ENCODE measurements around the gene LRRC55.

The LRRC55 gene

GRCh38 chr11:57217053-57217452 is 35.3 kb downstream of the LRRC55 start:
- TF ChIP-seq CTCF (IDR thresholded peaks at IDR 0.05; ENCODE audit: low read depth, low read length), result no peak
- H3K4me3 ChIP-seq (ENCODE audit: low read depth, low read length), result no peak overlapping the region
- peaks cover 7% of the 10 kb centered on the region; the same call in 1 of the 2 replicates for H3K4me1 ChIP-seq
- H3K9me3 ChIP-seq, result no peaks in the 10 kb centered on the region
- no peaks in the 10 kb centered on the region for H3K36me3 ChIP-seq
- H3K27me3 ChIP-seq, result no peaks in the 10 kb centered on the region
- DNase-seq, result no peak

GRCh38 chr11:57219021-57219627 is 37.4 kb downstream of the LRRC55 start:
- no peaks in the 10 kb centered on the region for H3K36me3 ChIP-seq
- no peaks in the 10 kb centered on the region for H3K27me3 ChIP-seq
- H3K4me1 ChIP-seq, result peaks cover 7% of the 10 kb centered on the region; the same call in 1 of the 2 replicates
- TF ChIP-seq CTCF (IDR thresholded peaks at IDR 0.05; ENCODE audit: low read depth, low read length), result no peak
- DNase-seq, result peak; percentile 27
- H3K9me3 ChIP-seq, result no peaks in the 10 kb centered on the region
- H3K4me3 ChIP-seq (ENCODE audit: low read depth, low read length), result no peak overlapping the region

GRCh38 chr11:57222239-57222638 is 40.5 kb downstream of the LRRC55 start:
- Histone ChIP-seq H3K27me3 (no peaks in the 10 kb centered on the region), H3K4me3 (ENCODE audit: low read depth, low read length) (no peak overlapping the region), H3K9me3 (no peaks in the 10 kb centered on the region), H3K4me1 (peaks cover 7% of the 10 kb centered on the region; the same call in 1 of the 2 replicates), H3K36me3 (no peaks in the 10 kb centered on the region)
- no peak for DNase-seq
- TF ChIP-seq CTCF (IDR thresholded peaks at IDR 0.05; ENCODE audit: low read depth, low read length), result no peak

GRCh38 chr11:57223601-57224000 is 41.8 kb downstream of the LRRC55 start:
- TF ChIP-seq CTCF (IDR thresholded peaks at IDR 0.05; ENCODE audit: low read depth, low read length), result no peak
- peaks cover 7% of the 10 kb centered on the region; the same call in 1 of the 2 replicates for H3K4me1 ChIP-seq
- no peaks in the 10 kb centered on the region for H3K9me3 ChIP-seq
- H3K4me3 ChIP-seq (ENCODE audit: low read depth, low read length), result no peak overlapping the region
- DNase-seq, result no peak
- H3K27me3 ChIP-seq, result no peaks in the 10 kb centered on the region
- H3K36me3 ChIP-seq, result no peaks in the 10 kb centered on the region

- no peak for TF ChIP-seq CTCF (IDR thresholded peaks at IDR 0.05; ENCODE audit: low read depth, low read length)
- Histone ChIP-seq H3K4me3 (ENCODE audit: low read depth, low read length) (no peak overlapping the region), H3K4me1 (peaks cover 4% of the 10 kb centered on the region; the same call in 1 of the 2 replicates), H3K9me3 (no peaks in the 10 kb centered on the region), H3K27me3 (no peaks in the 10 kb centered on the region), H3K36me3 (no peaks in the 10 kb centered on the region)
- no peak for DNase-seq
These were observed 42.4 kb downstream of the LRRC55 start for GRCh38 chr11:57224128-57224527.

- peaks cover 3% of the 10 kb centered on the region; the same call in 1 of the 2 replicates for H3K4me1 ChIP-seq
- no peaks in the 10 kb centered on the region for H3K9me3 ChIP-seq
- no peak for DNase-seq
- no peaks in the 10 kb centered on the region for H3K36me3 ChIP-seq
- H3K4me3 ChIP-seq (ENCODE audit: low read depth, low read length), result no peak overlapping the region
- H3K27me3 ChIP-seq, result no peaks in the 10 kb centered on the region
- TF ChIP-seq CTCF (IDR thresholded peaks at IDR 0.05; ENCODE audit: low read depth, low read length), result no peak
These were observed 42.8 kb downstream of the LRRC55 start for GRCh38 chr11:57224537-57224936.
